ENCODE data around the gene ABHD12B. TPM values are rescaled to one million over a fixed set of nuclear protein-coding genes. Genes with fewer than 3 reads are reported as not detected.

ABHD12B gene
- total RNA-seq, 1 experiment from 2014 or later = not detected

- intact Hi-C loops (cut with micrococcal nuclease; ENCODE audit: unreplicated experiment) = no loop called here
- no peak overlapping the region for H3K4me3 Mint-ChIP-seq (ENCODE audit: low read depth, unreplicated experiment)
- H3K36me3 Mint-ChIP-seq (ENCODE audit: insufficient read depth, unreplicated experiment) = no peaks in the 10 kb centered on the region
- H3K4me1 Mint-ChIP-seq (ENCODE audit: low read depth, unreplicated experiment) = no peaks in the 10 kb centered on the region
- peaks cover under 1% of the 10 kb centered on the region for H3K27me3 Mint-ChIP-seq (ENCODE audit: unreplicated experiment)
- H3K9me3 Mint-ChIP-seq (ENCODE audit: low read depth, unreplicated experiment) = no peaks in the 10 kb centered on the region
- no peak for TF ChIP-seq CTCF (IDR thresholded peaks at IDR 0.05; ENCODE audit: unreplicated experiment)
- CTCF ChIA-PET = interaction anchor here (1.2 kb wide), 1 partner anchor 223 kb away, joined by 3 read pairs; no protein-coding TSS in a partner anchor
- H3K27ac Mint-ChIP-seq (ENCODE audit: unreplicated experiment) = no peak overlapping the region
- no TSS peak for BruUV-seq (replicated peaks)
- no peak for DNase-seq
Measured at GRCh38 chr14:50854521-50854920, 17.3 kb upstream of the ABHD12B start.

- no peaks in the 10 kb centered on the region for H3K27me3 Mint-ChIP-seq (ENCODE audit: unreplicated experiment)
- no peaks in the 10 kb centered on the region for H3K4me1 Mint-ChIP-seq (ENCODE audit: low read depth, unreplicated experiment)
- no peak for DNase-seq
- H3K36me3 Mint-ChIP-seq (ENCODE audit: insufficient read depth, unreplicated experiment) = peaks cover 7% of the 10 kb centered on the region
- no TSS peak for BruUV-seq (replicated peaks)
- CTCF ChIA-PET = interaction anchor here (1.2 kb wide), 1 partner anchor 224 kb away, joined by 3 read pairs; no protein-coding TSS in a partner anchor
- H3K27ac Mint-ChIP-seq (ENCODE audit: unreplicated experiment) = no peak overlapping the region
- H3K4me3 Mint-ChIP-seq (ENCODE audit: low read depth, unreplicated experiment) = no peak overlapping the region
- no peaks in the 10 kb centered on the region for H3K9me3 Mint-ChIP-seq (ENCODE audit: low read depth, unreplicated experiment)
- TF ChIP-seq CTCF (IDR thresholded peaks at IDR 0.05; ENCODE audit: unreplicated experiment) = no peak
- intact Hi-C loops (cut with micrococcal nuclease; ENCODE audit: unreplicated experiment) = no loop called here
Measured at GRCh38 chr14:50855558-50855957, 16.3 kb upstream of the ABHD12B start.

GRCh38 chr14:50856660-50857059 is 15.2 kb upstream of the ABHD12B start:
- intact Hi-C loops (cut with micrococcal nuclease; ENCODE audit: unreplicated experiment) = no loop called here
- Mint-ChIP-seq H3K4me3 (ENCODE audit: low read depth, unreplicated experiment) (no peak overlapping the region), H3K27ac (ENCODE audit: unreplicated experiment) (no peak overlapping the region), H3K4me1 (ENCODE audit: low read depth, unreplicated experiment) (no peaks in the 10 kb centered on the region), H3K27me3 (ENCODE audit: unreplicated experiment) (no peaks in the 10 kb centered on the region), H3K36me3 (ENCODE audit: insufficient read depth, unreplicated experiment) (peaks cover 7% of the 10 kb centered on the region), H3K9me3 (ENCODE audit: low read depth, unreplicated experiment) (no peaks in the 10 kb centered on the region)
- CTCF ChIA-PET = no interaction called here
- no TSS peak for BruUV-seq (replicated peaks)
- no peak for TF ChIP-seq CTCF (IDR thresholded peaks at IDR 0.05; ENCODE audit: unreplicated experiment)
- DNase-seq = no peak

GRCh38 chr14:50859296-50859624 is 12.6 kb upstream of the ABHD12B start:
- CTCF ChIA-PET = interaction anchor here (0.6 to 1.9 kb wide), 5 partner anchors 82 to 1221 kb away, joined by 3 to 17 read pairs (median 4); no protein-coding TSS in a partner anchor
- H3K4me3 Mint-ChIP-seq (ENCODE audit: low read depth, unreplicated experiment) = peak overlapping the region; percentile 67
- no peak overlapping the region for H3K27ac Mint-ChIP-seq (ENCODE audit: unreplicated experiment)
- no peaks in the 10 kb centered on the region for H3K9me3 Mint-ChIP-seq (ENCODE audit: low read depth, unreplicated experiment)
- no peaks in the 10 kb centered on the region for H3K4me1 Mint-ChIP-seq (ENCODE audit: low read depth, unreplicated experiment)
- no peaks in the 10 kb centered on the region for H3K27me3 Mint-ChIP-seq (ENCODE audit: unreplicated experiment)
- TF ChIP-seq CTCF (IDR thresholded peaks at IDR 0.05; ENCODE audit: unreplicated experiment) = no peak
- H3K36me3 Mint-ChIP-seq (ENCODE audit: insufficient read depth, unreplicated experiment) = peaks cover 7% of the 10 kb centered on the region
- DNase-seq = no peak
- BruUV-seq (replicated peaks) = no TSS peak
- intact Hi-C loops (cut with micrococcal nuclease; ENCODE audit: unreplicated experiment) = no loop called here
